Activated T-cell treated with anti-CD3 and anti-CD28 coated beads, Interleukin-2, amount 50 U/mL, for 48 hours (primary cell): ENCODE data around the gene BCAT1.
"Not testable (repeated sequence)": the region's sequence is repeated elsewhere in the genome, so short reads cannot be mapped to it uniquely, and the experiment has no call there.

Experiments
- DNase-seq, 2 experiments: peaks; one replicate each; pipeline ENCODE4 v3.0.0-alpha.2; 2020

Gene BCAT1

GRCh38 chr12:24948757-24949722 is at the start of gene BCAT1:
TSS of gene BCAT1 (minus strand) at chr12:24949101. CDS start at chr12:24948932, 169 bp downstream.
- DNase-seq, result peak; percentile 73 to 75

- no peak for DNase-seq
These were observed 49.2 kb upstream of the BCAT1 start for GRCh38 chr12:24997970-24998582.

GRCh38 chr12:24997496-24997895 is 48.6 kb upstream of the BCAT1 start:
- DNase-seq, result no peak

- DNase-seq, result no peak
These were observed 47.9 kb upstream of the BCAT1 start for GRCh38 chr12:24996820-24997219.

DNA sequence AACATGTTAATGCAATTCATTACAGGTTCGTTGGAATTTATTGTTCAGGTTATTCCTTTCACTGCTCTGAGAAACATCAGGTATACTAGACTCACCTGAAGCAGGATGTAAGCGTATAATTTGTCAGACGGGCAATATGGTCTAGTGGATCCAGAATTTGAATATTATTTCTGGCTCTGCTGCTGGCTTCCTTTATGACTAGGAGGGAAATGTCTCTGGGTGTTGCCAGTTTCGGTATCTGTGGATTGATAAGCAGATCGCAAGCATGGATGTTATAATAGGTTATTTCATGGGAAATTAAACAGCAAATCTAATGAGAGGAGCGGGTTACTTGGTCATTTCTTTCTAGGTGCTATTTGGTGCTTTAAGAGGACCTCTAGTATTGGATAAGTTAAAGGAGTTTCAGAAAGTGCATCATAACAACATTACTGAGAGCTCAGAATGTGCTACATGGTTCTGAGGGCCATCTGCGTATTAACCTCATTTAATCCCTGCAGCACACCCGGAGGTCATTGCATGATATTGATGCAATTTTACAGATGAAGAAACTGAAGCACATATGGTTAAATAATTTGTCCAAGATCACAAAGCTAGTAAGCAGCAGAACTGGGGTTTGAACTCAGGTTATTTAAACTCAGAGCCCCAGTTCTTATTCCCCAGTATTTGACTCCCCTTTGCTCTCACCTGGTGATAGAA is 47.3 kb upstream of the BCAT1 start:
- DNase-seq, result no peak

DNA sequence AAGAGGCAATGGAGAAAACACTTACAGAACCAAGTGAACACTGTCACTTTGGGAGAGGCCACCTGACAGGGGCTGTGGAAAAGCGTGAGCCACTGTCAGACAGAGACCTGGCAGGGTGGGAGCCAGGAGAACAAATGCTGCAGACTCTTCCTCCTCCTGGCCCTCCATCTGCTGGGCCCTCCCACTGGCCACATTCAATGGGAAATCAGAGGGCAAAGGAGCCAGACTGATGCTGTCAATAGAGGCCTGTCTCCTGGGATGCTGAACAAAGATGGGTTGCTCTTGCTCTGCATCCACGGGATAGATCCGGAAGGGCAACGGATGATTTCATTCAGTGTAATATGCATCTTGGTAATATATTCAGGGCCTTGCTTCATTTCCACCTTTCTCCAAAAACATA is 44.9 kb upstream of the BCAT1 start:
- no peak for DNase-seq

- no peak for DNase-seq
These were observed 42.5 kb upstream of the BCAT1 start for GRCh38 chr12:24991209-24992049.

DNA sequence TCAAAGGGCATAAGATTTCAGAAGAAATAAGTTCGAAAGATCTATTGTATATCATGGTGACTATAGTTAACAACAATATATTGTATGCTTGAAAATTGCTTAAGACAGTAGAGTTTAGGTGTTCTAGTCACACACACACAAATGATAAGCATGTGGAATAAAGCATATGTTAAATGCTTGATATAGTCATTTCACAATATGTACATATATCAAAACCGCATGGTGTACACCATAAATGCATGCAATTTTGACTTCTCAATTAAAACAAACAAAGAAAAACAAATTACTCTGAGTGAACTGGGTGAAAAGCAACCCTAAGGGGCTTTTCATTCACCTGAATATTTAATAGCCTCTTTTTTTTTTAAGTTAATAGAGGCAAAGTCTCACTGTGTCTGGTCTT is 40.3 kb upstream of the BCAT1 start:
- DNase-seq, result no peak

DNA sequence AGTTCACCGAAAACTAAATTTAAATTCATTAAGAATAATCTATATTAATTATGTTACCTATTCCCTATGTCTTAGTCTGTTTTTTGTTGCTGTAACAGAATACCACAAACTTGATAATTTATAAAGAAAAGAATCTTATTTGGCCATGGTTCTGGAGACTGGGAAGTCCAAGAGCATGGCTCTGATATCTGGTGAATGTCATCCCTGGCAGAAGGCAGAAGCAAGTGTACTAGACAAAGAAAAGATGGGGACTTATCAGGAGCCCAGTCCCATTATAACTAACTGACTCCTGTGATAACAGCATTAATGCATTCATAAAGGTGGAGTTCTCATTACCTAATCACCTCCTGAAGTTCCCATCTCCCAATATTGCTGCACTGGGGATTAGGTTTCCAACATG is 33.3 kb upstream of the BCAT1 start:
- DNase-seq, result no peak

- DNase-seq, result no peak
These were observed 31.3 kb upstream of the BCAT1 start for GRCh38 chr12:24979976-24980730.

- DNase-seq, result no peak
These were observed 30.4 kb upstream of the BCAT1 start for GRCh38 chr12:24979329-24979728.

GRCh38 chr12:24977711-24978110 is 28.8 kb upstream of the BCAT1 start:
- no peak for DNase-seq

- no peak for DNase-seq
These were observed 28.2 kb upstream of the BCAT1 start for GRCh38 chr12:24977060-24977459.

DNA sequence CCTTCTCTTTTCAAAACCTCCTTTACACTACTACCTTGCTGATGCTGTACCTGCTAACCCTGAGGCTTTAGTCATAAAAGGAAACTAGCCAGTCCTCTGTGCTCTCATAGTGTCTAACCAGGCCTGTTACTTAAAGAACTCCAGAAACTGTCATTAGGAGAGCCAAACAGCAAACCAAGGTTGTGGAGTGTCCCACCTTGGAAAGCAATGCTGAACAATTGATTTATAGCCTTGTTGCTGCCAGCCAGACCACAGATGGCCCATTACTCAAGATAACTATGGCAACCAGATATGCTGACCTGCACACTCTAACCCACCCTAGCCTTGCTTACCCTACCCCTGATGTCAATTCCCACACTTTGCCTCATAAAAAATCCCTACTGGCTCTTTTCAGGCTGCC is 26.5 kb upstream of the BCAT1 start:
- DNase-seq, result no peak

DNA sequence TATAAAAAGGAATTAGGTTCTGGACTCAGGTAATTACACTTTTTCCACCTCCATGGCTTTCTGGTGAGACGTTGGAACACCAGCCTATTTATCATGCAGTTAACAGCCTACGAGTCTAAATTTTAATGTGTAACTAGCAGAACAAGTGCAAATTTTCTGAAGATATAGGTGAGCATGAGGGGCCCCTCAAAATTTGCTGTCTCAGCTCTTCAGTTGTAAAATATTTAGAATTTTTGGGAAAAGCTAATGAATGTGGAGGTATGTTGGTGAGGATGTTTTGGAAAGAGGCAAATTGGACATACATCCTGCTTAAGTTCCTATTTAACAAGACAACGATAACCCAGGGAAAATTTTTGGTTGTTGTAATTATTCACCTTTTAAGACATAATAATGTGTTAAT is 25.3 kb upstream of the BCAT1 start:
- no peak for DNase-seq

DNA sequence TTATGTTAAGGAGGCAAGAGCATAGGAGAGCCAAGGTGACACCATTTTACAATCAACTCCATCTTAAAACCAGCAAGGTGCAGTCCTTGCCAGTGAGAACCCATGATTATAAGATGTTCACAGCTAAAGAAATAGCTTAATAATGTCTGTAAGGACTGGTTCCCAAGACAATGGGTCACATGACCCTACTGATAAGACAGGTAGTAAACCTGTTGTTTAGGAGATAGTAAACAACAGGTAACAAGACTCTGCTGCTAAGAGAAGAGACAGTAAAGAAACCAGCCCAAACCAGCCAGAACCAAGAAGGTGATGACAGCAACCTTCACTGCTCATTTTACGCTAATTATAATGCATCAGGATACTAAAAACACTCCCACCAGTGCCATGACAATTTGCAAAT is 23.2 kb upstream of the BCAT1 start:
- no peak for DNase-seq

GRCh38 chr12:24970177-24970576 is 21.3 kb upstream of the BCAT1 start:
- no peak for DNase-seq

GRCh38 chr12:24966951-24967564 is 18.2 kb upstream of the BCAT1 start:
- DNase-seq, result no peak

DNA sequence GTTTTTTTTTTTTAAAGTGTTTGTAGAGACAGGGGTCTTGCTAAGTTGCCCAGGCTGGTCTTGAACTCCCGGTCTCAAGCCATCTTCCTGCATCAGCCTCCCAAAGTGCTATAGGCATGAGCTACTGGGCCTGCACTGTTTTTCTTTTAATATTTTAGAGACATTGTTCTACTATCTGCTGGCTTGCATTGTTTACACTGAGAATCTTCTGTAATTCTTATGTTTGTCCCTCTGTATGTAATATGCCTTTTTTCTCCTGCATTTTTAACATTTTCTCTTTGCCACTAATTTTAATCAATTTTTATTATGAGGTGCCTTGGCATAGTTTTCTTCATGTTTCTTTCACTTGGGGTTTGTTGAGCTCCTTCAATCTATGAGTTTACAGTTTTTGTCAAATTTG is 15.4 kb upstream of the BCAT1 start:
- DNase-seq, result no peak

GRCh38 chr12:24960222-24960855 is 11.4 kb upstream of the BCAT1 start:
- peak; percentile 72 to 76 for DNase-seq

DNA sequence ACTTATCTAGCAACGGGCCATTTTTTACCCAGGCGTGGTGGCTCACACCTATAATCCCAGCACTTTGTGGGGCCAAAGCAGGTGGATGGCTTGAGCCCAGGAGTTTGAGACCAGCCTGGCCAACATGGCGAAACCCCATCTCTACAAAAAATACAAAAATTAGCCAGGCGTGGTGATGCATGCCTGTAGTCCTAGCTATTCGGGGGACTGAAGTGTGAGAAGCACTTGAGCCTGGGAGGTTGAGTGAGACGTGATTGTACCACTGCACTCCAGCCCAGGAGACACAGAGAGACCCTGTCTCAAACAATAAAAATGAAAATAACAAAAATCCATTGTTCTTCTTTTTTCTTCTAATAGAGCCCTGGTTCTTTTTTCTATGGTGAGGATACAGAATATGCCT is 7.5 kb upstream of the BCAT1 start:
- not testable (repeated sequence) for DNase-seq
